Prostate gland (tissue), 2 donors: Measurements from ENCODE around the gene IL1RAPL1. TPM values are rescaled to one million over a fixed set of nuclear protein-coding genes. Genes with fewer than 3 reads are reported as not detected.

ENCODE experiments used
- DNase-seq: peaks from one replicate; pipeline ENCODE4 v3.0.0-alpha.2; 2019; ENCODE audit warnings: low spot score
- H3K27ac ChIP-seq, 2 donors: fragments of 200-600 bp; sonication (generic); 2 replicates each; pipeline ENCODE4 v1.5.1; 2017 to 2019
- H3K27me3 ChIP-seq: fragments of 200-600 bp; sonication (generic); replicated peaks from 2 replicates; pipeline ENCODE4 v1.5.1; 2019; ENCODE audit not compliant: insufficient read depth
- H3K36me3 ChIP-seq, 2 donors: fragments of 200-600 bp; sonication (generic); 1 replicate in 1 of 2; 2 replicates in 1 of 2; pipeline versions ENCODE4 v1.5.1 to v1.8.1; 2017 to 2019
- H3K4me1 ChIP-seq: fragments of 200-600 bp; sonication (generic); replicated peaks from 2 replicates; pipeline ENCODE4 v1.5.1; 2019
- H3K4me3 ChIP-seq, 2 donors: fragments of 200-600 bp; sonication (generic); 2 replicates each; pipeline ENCODE4 v1.5.1; 2017 to 2019
- H3K9me3 ChIP-seq: fragments of 200-600 bp; sonication (generic); 2 replicates; pipeline ENCODE4 v1.5.1; 2017
- POLR2A ChIP-seq: fragments of 450-650 bp; IDR thresholded peaks from one replicate; pipeline ENCODE4 v1.6.1; 2016; ENCODE audit warnings: antibody characterized with exemption, mild to moderate bottlenecking
- POLR2AphosphoS5 ChIP-seq: sonication (generic); formaldehyde crosslinking; IDR thresholded peaks from one replicate; pipeline ENCODE4 v1.6.1; 2017; ENCODE audit warnings: antibody characterized with exemption
- WGBS: methylation state at CpG from one replicate; pipeline ENCODE4 v1.1.5; 2018; 5-methylcytosine and 5-hydroxymethylcytosine counted together
- intact Hi-C: fragments of 100-400 bp; cut with DNase I; formaldehyde crosslinking; loops from one replicate; pipeline ENCODE4 v1.14.2; 2022
- total RNA-seq, 2 donors: library from RNA; depleted of rRNA; stranded (reverse); fragments of >200 nt; gene quantifications; one replicate each; pipeline ENCODE4 v1.1.0, GENCODE V29; 2016
- TF ChIP-seq, protein P1 (sequence below), 4 experiments: fragments of 200-600 bp in 2 of 4; fragments of 450-650 bp in 2 of 4; sonication (generic) in 2 of 4; IDR thresholded peaks; 1 replicate in 3 of 4; 2 replicates in 1 of 4; pipeline ENCODE4 v1.5.1; 2016 to 2019; ENCODE audit warnings: antibody characterized with exemption in 4 of 4, mild to moderate bottlenecking in 2 of 4, moderate library complexity in 2 of 4

The IL1RAPL1 gene
- total RNA-seq, 2 donors from 2014 or later, result 0.23 TPM

DNA sequence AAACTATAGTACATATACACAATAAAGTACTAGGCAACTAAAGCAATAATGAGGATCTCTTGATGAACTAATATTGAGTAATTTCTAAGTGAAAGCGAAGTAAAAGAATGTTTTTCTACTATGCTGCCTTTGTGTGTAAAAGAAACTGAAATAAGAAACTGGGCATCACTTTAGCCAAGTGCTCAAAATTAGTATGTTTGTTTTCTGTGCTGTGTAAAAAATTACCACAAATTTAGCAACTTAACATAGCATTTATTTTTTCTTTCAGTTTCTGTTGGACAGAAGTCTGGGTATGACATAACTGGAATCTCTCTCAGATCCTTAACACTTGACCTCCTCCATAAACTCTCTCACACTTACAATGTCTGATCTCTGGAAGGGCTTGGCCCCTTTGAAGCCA, 941.0 kb downstream of the IL1RAPL1 start:
- no peak overlapping the region for H3K4me3 ChIP-seq
- DNase-seq, result no peak
- H3K9me3 ChIP-seq, result no peaks in the 10 kb centered on the region
- H3K36me3 ChIP-seq, result no peaks in the 10 kb centered on the region
- no peak overlapping the region for H3K27ac ChIP-seq
- H3K4me1 ChIP-seq, result no peaks in the 10 kb centered on the region
- no peaks in the 10 kb centered on the region for H3K27me3 ChIP-seq
- intact Hi-C loops, result no loop called here
- 88% methylated on average over 1 of the region's 1 CpG for WGBS
- no peak for TF ChIP-seq POLR2A
- TF ChIP-seq POLR2AphosphoS5, result no peak
- TF ChIP-seq, protein P1, sequence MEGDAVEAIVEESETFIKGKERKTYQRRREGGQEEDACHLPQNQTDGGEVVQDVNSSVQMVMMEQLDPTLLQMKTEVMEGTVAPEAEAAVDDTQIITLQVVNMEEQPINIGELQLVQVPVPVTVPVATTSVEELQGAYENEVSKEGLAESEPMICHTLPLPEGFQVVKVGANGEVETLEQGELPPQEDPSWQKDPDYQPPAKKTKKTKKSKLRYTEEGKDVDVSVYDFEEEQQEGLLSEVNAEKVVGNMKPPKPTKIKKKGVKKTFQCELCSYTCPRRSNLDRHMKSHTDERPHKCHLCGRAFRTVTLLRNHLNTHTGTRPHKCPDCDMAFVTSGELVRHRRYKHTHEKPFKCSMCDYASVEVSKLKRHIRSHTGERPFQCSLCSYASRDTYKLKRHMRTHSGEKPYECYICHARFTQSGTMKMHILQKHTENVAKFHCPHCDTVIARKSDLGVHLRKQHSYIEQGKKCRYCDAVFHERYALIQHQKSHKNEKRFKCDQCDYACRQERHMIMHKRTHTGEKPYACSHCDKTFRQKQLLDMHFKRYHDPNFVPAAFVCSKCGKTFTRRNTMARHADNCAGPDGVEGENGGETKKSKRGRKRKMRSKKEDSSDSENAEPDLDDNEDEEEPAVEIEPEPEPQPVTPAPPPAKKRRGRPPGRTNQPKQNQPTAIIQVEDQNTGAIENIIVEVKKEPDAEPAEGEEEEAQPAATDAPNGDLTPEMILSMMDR (IDR thresholded peaks at IDR 0.05), result no peak

DNA sequence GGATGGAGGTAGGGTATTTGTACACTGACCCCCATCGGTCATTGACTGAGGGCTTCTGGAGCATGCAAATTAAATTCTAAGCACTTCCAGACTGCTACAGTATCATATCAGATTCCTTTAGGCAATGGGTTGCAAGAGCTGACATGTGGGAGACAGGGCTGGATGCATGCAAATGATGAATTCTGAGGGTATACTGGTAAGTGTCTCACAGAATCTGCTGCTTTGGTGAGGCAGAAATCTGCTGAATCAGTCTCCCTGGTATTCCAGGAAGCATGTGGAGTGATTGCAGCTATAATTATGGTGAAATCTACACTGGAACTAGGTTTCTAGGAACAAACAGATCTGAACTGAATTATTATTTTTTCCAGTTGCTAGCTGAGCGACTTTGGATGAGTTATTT, 943.3 kb downstream of the IL1RAPL1 start:
- Histone ChIP-seq H3K4me3 (no peak overlapping the region), H3K4me1 (no peaks in the 10 kb centered on the region), H3K27me3 (no peaks in the 10 kb centered on the region), H3K36me3 (no peaks in the 10 kb centered on the region), H3K9me3 (no peaks in the 10 kb centered on the region), H3K27ac (no peak overlapping the region)
- WGBS, result 91% methylated on average over 2 of the region's 2 CpGs
- no peak for TF ChIP-seq POLR2A
- TF ChIP-seq, protein P1 (IDR thresholded peaks at IDR 0.05), result no peak
- DNase-seq, result no peak
- intact Hi-C loops, result no loop called here

DNA sequence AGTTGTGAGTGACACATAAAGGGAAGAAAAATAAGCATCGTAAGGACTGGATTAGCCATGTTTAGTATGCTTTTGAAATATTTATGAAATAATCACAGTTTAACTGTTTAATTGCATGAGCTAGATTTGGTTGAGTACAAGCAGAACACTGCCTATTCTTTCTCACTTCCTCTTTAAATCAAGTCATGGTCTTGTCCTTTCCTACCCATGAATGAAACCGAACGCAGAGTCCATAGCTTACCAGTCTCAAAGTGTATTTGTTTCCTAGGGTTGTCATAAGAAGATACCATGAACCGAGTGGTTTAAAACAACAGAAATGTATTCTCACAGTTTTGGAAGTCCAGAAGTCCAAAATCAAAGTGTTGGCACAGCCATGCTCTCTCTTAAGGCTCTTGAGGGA, 944.1 kb downstream of the IL1RAPL1 start:
- DNase-seq, result no peak
- TF ChIP-seq POLR2A (no peak), POLR2AphosphoS5 (no peak)
- TF ChIP-seq, protein P1 (IDR thresholded peaks at IDR 0.05), result no peak
- 90% methylated on average over 4 of the region's 4 CpGs for WGBS
- Histone ChIP-seq H3K27ac (no peak overlapping the region), H3K4me1 (no peaks in the 10 kb centered on the region), H3K4me3 (no peak overlapping the region), H3K36me3 (no peaks in the 10 kb centered on the region), H3K9me3 (no peaks in the 10 kb centered on the region), H3K27me3 (no peaks in the 10 kb centered on the region)
- intact Hi-C loops, result no loop called here

DNA sequence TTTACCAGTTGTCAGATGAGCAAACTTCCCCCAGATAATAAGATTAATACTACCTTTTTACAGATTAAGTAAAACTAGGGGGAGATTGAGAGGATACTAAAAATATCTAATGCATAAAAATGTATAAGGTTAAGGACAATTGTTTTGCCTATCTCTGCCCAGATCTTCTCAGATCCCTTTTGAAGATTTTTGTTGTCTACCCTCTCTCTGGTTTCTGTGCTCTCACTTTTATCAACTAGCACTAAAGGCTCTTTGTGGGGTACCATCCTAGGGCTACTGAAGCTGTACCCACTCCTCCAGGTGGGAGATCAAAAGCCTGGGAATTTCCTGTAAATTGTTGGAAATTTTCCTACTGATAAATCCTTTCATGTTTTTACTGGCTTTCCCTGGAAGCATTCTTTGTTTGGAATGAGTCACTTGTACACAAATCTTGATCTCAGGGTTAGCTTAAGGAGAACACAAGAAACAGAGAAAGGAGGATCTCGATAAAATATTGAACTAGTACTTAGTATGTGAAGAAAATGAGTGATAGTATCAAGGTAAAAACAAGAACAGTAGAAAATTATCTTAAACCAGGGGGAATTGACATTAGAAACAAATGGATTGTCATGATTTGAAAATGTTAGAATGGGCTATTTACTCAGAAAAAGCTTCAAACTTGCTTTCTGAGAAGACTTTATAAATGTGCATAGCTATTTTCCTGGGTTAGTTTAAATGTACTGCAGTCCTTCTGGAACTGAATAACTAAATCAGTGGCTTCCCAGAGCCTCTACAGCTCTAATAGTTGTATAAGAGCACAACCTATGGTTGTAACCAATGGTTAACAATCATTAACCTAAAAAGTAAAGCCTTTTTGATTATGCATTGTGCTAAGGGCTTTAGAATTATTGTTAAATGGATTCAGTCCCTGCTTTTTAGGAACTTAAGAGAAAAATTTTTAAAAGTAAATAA, 948.2 kb downstream of the IL1RAPL1 start:
- intact Hi-C loops, result no loop called here

More for the DNA sequence above, 948.2 kb downstream of the IL1RAPL1 start:
- 11% methylated on average over 1 of the region's 1 CpG for WGBS
- Histone ChIP-seq H3K4me1 (no peaks in the 10 kb centered on the region), H3K4me3 (no peak overlapping the region), H3K27me3 (no peaks in the 10 kb centered on the region), H3K27ac (no peak overlapping the region), H3K9me3 (no peaks in the 10 kb centered on the region), H3K36me3 (no peaks in the 10 kb centered on the region)
- TF ChIP-seq, protein P1 (IDR thresholded peaks at IDR 0.05), result no peak
- TF ChIP-seq POLR2A, result no peak
- no peak for TF ChIP-seq POLR2AphosphoS5
- no peak for DNase-seq
